ENCODE measurements around the gene CAMK2A.

Gene CAMK2A

GRCh38 chr5:150295172-150295634 is 5.6 kb upstream of the CAMK2A start:
- no peak overlapping the region for H3K27ac ChIP-seq
- no peak for TF ChIP-seq CTCF (IDR thresholded peaks at IDR 0.05)

GRCh38 chr5:150294551-150295071 is 5.0 kb upstream of the CAMK2A start:
- TF ChIP-seq CTCF (IDR thresholded peaks at IDR 0.05) (no peak), ZFX (IDR thresholded peaks at IDR 0.05; ENCODE audit: borderline replicate concordance) (no peak)
- H3K27ac ChIP-seq, result no peak overlapping the region

GRCh38 chr5:150293091-150293941 is 3.7 kb upstream of the CAMK2A start:
- H3K27ac ChIP-seq, result no peak overlapping the region
- TF ChIP-seq ZFX (IDR thresholded peaks at IDR 0.05; ENCODE audit: borderline replicate concordance) (no peak), CTCF (IDR thresholded peaks at IDR 0.05) (no peak)

GRCh38 chr5:150291388-150292385 is 2.1 kb upstream of the CAMK2A start:
- TF ChIP-seq ZFX (IDR thresholded peaks at IDR 0.05; ENCODE audit: borderline replicate concordance), result no peak
- no peak for TF ChIP-seq CTCF (IDR thresholded peaks at IDR 0.05)
- H3K27ac ChIP-seq, result no peak overlapping the region

- no peak overlapping the region for H3K27ac ChIP-seq
- TF ChIP-seq ZFX (IDR thresholded peaks at IDR 0.05; ENCODE audit: borderline replicate concordance) (no peak), CTCF (IDR thresholded peaks at IDR 0.05) (no peak)
These were observed 782 bp downstream of the CAMK2A start for GRCh38 chr5:150288791-150289190.

GRCh38 chr5:150288361-150288760 is 1.2 kb downstream of the CAMK2A start:
- TF ChIP-seq ZFX (IDR thresholded peaks at IDR 0.05; ENCODE audit: borderline replicate concordance) (no peak), CTCF (IDR thresholded peaks at IDR 0.05) (no peak)
- no peak overlapping the region for H3K27ac ChIP-seq
